ENCODE data around the gene ITGA1. TPM values are rescaled to one million over a fixed set of nuclear protein-coding genes. Genes with fewer than 3 reads are reported as not detected.
"Not testable (repeated sequence)": the region's sequence is repeated elsewhere in the genome, so short reads cannot be mapped to it uniquely, and the experiment has no call there.

ITGA1 gene
- total RNA-seq, 2 donors from 2014 or later: 0.33 to 3.5 TPM

- no peak overlapping the region for H3K4me3 Mint-ChIP-seq
- no peaks in the 10 kb centered on the region for H3K36me3 ChIP-seq (ENCODE audit: control insufficient read depth, insufficient read depth, low read length)
- H3K36me3 Mint-ChIP-seq (ENCODE audit: low read depth): no peaks in the 10 kb centered on the region
- no peak overlapping the region for H3K9ac ChIP-seq (ENCODE audit: extremely low read depth, low read length, poor library complexity, severe bottlenecking)
- H3K4me3 ChIP-seq (ENCODE audit: low read length): no peak overlapping the region
- no peak for TF ChIP-seq CTCF (conservative IDR thresholded peaks at IDR 0.05)
- no peak for DNase-seq
- H3K9me3 ChIP-seq (ENCODE audit: control insufficient read depth, low read length): no peaks in the 10 kb centered on the region
- WGBS, 2 experiments (ENCODE audit: insufficient coverage in 1 of 2, insufficient read length in 1 of 2): 90 to 100% methylated on average over 1 to 4 of the region's 4 CpGs
- no peaks in the 10 kb centered on the region for H3K27me3 ChIP-seq (ENCODE audit: control insufficient read depth, insufficient read depth, low read length, poor library complexity, severe bottlenecking)
- H3K27ac ChIP-seq (ENCODE audit: low read depth, low read length): no peak overlapping the region
- no peaks in the 10 kb centered on the region for H3K4me1 ChIP-seq (ENCODE audit: control insufficient read depth, insufficient read depth, low read length)
- H3K27me3 Mint-ChIP-seq (ENCODE audit: insufficient read depth): no peaks in the 10 kb centered on the region
- H3K4me1 Mint-ChIP-seq: peaks cover 5% of the 10 kb centered on the region
- no peak overlapping the region for H3K27ac Mint-ChIP-seq
- H3K9me3 Mint-ChIP-seq: no peaks in the 10 kb centered on the region
Measured at GRCh38 chr5:52814352-52815148, 26.8 kb downstream of the ITGA1 start.

GRCh38 chr5:52817818-52818217 lies 30.1 kb downstream of the ITGA1 start:
- no peaks in the 10 kb centered on the region for H3K4me1 ChIP-seq (ENCODE audit: control insufficient read depth, insufficient read depth, low read length)
- no peak overlapping the region for H3K27ac ChIP-seq (ENCODE audit: low read depth, low read length)
- no peaks in the 10 kb centered on the region for H3K36me3 ChIP-seq (ENCODE audit: control insufficient read depth, insufficient read depth, low read length)
- Mint-ChIP-seq H3K27me3 (ENCODE audit: insufficient read depth) (no peaks in the 10 kb centered on the region), H3K27ac (no peak overlapping the region), H3K36me3 (ENCODE audit: low read depth) (no peaks in the 10 kb centered on the region), H3K4me1 (peaks cover 1% of the 10 kb centered on the region), H3K4me3 (no peak overlapping the region), H3K9me3 (no peaks in the 10 kb centered on the region)
- no peak overlapping the region for H3K4me3 ChIP-seq (ENCODE audit: low read length)
- WGBS, 2 experiments (ENCODE audit: insufficient coverage in 1 of 2, insufficient read length in 1 of 2): 100% methylated on average over 1 of the region's 1 CpG; no CpG with 5 or more reads in 1 of the 2 experiments
- no peak for TF ChIP-seq CTCF (conservative IDR thresholded peaks at IDR 0.05)
- no peaks in the 10 kb centered on the region for H3K27me3 ChIP-seq (ENCODE audit: control insufficient read depth, insufficient read depth, low read length, poor library complexity, severe bottlenecking)
- DNase-seq: no peak
- H3K9ac ChIP-seq (ENCODE audit: extremely low read depth, low read length, poor library complexity, severe bottlenecking): no peak overlapping the region
- no peaks in the 10 kb centered on the region for H3K9me3 ChIP-seq (ENCODE audit: control insufficient read depth, low read length)

GRCh38 chr5:52818360-52818759 lies 30.6 kb downstream of the ITGA1 start:
- no peaks in the 10 kb centered on the region for H3K9me3 ChIP-seq (ENCODE audit: control insufficient read depth, low read length)
- Mint-ChIP-seq H3K27ac (no peak overlapping the region), H3K36me3 (ENCODE audit: low read depth) (no peaks in the 10 kb centered on the region), H3K4me1 (peaks cover 1% of the 10 kb centered on the region), H3K9me3 (no peaks in the 10 kb centered on the region), H3K4me3 (no peak overlapping the region), H3K27me3 (ENCODE audit: insufficient read depth) (no peaks in the 10 kb centered on the region)
- no peak for DNase-seq
- TF ChIP-seq CTCF (conservative IDR thresholded peaks at IDR 0.05): no peak
- no peaks in the 10 kb centered on the region for H3K4me1 ChIP-seq (ENCODE audit: control insufficient read depth, insufficient read depth, low read length)
- WGBS, 2 experiments (ENCODE audit: insufficient coverage in 1 of 2, insufficient read length in 1 of 2): 100% methylated on average over 1 of the region's 1 CpG; no CpG with 5 or more reads in 1 of the 2 experiments
- no peaks in the 10 kb centered on the region for H3K36me3 ChIP-seq (ENCODE audit: control insufficient read depth, insufficient read depth, low read length)
- H3K9ac ChIP-seq (ENCODE audit: extremely low read depth, low read length, poor library complexity, severe bottlenecking): no peak overlapping the region
- no peak overlapping the region for H3K27ac ChIP-seq (ENCODE audit: low read depth, low read length)
- H3K4me3 ChIP-seq (ENCODE audit: low read length): no peak overlapping the region
- H3K27me3 ChIP-seq (ENCODE audit: control insufficient read depth, insufficient read depth, low read length, poor library complexity, severe bottlenecking): no peaks in the 10 kb centered on the region

GRCh38 chr5:52818807-52819206 lies 31.1 kb downstream of the ITGA1 start:
- H3K27ac ChIP-seq (ENCODE audit: low read depth, low read length); H3K9me3 ChIP-seq (ENCODE audit: control insufficient read depth, low read length); H3K27ac Mint-ChIP-seq; H3K36me3 Mint-ChIP-seq (ENCODE audit: low read depth); H3K9ac ChIP-seq (ENCODE audit: extremely low read depth, low read length, poor library complexity, severe bottlenecking); H3K27me3 Mint-ChIP-seq (ENCODE audit: insufficient read depth); H3K36me3 ChIP-seq (ENCODE audit: control insufficient read depth, insufficient read depth, low read length); H3K27me3 ChIP-seq (ENCODE audit: control insufficient read depth, insufficient read depth, low read length, poor library complexity, severe bottlenecking); H3K4me1 ChIP-seq (ENCODE audit: control insufficient read depth, insufficient read depth, low read length); H3K9me3 Mint-ChIP-seq; H3K4me3 ChIP-seq (ENCODE audit: low read length); H3K4me3 Mint-ChIP-seq; H3K4me1 Mint-ChIP-seq; DNase-seq: not testable (repeated sequence)
- 94% methylated on average over 3 of the region's 3 CpGs; no CpG with 5 or more reads in 1 of the 2 experiments for WGBS, 2 experiments (ENCODE audit: insufficient coverage in 1 of 2, insufficient read length in 1 of 2)
